Astrocyte (in vitro differentiated cells and primary cell): Measurements from ENCODE around the gene ALDH1L1. TPM values are rescaled to one million over a fixed set of nuclear protein-coding genes. Genes with fewer than 3 reads are reported as not detected.

Experiments
- DNase-seq: peaks from one replicate; pipeline ENCODE4 v3.0.0-alpha.2; 2010; ENCODE audit warnings: low read depth
- FAIRE-seq: peaks from 2 replicates; lab custom pipeline; 2011; peaks lifted over from hg19 to GRCh38; lab: Jason Lieb, UNC
- H2AFZ ChIP-seq: 2 replicates; pipeline ENCODE4 v1.6.0; 2012; ENCODE audit warnings: low read depth, low read length, inconsistent platforms
- H3K27ac ChIP-seq: 2 replicates; pipeline ENCODE4 v1.5.1; 2011; ENCODE audit warnings: low read depth, low read length, inconsistent platforms
- H3K27me3 ChIP-seq: 2 replicates; pipeline ENCODE4 v1.6.0; 2011; ENCODE audit warnings: low read length, inconsistent platforms; ENCODE audit not compliant: insufficient read depth
- H3K36me3 ChIP-seq: 2 replicates; pipeline ENCODE4 v1.5.1; 2011; ENCODE audit warnings: low read length, inconsistent platforms; ENCODE audit not compliant: insufficient read depth
- H3K4me1 ChIP-seq: 2 replicates; pipeline ENCODE4 v1.5.1; 2011; ENCODE audit warnings: low read length, inconsistent platforms; ENCODE audit not compliant: insufficient read depth
- H3K4me2 ChIP-seq: 2 replicates; pipeline ENCODE4 v1.6.0; 2012; ENCODE audit warnings: low read length, inconsistent platforms
- H3K4me3 ChIP-seq: 2 replicates; pipeline ENCODE4 v1.5.1; 2011; ENCODE audit warnings: low read depth, mild to moderate bottlenecking, low read length, inconsistent platforms; ENCODE audit not compliant: insufficient read depth
- H3K79me2 ChIP-seq: 2 replicates; pipeline ENCODE4 v1.6.0; 2012; ENCODE audit warnings: mild to moderate bottlenecking, low read length, inconsistent platforms; ENCODE audit not compliant: insufficient read depth
- H3K9ac ChIP-seq: 2 replicates; pipeline ENCODE4 v1.6.0; 2012; ENCODE audit warnings: mild to moderate bottlenecking, low read length, inconsistent platforms
- H3K9me3 ChIP-seq: 2 replicates; pipeline ENCODE4 v1.5.1; 2012; ENCODE audit warnings: low read depth, mild to moderate bottlenecking, low read length, inconsistent platforms; ENCODE audit not compliant: insufficient read depth
- H4K20me1 ChIP-seq: 2 replicates; pipeline ENCODE4 v1.6.0; 2012; ENCODE audit warnings: low read length, inconsistent platforms; ENCODE audit not compliant: insufficient read depth
- H3K27ac Mint-ChIP-seq: one replicate; pipeline ENCODE4 v1.8.0; 2021; ENCODE audit warnings: mild to moderate bottlenecking, mixed read lengths; ENCODE audit not compliant: unreplicated experiment
- H3K27me3 Mint-ChIP-seq: one replicate; pipeline ENCODE4 v1.8.0; 2021; ENCODE audit warnings: low read depth, mixed read lengths; ENCODE audit not compliant: unreplicated experiment
- H3K36me3 Mint-ChIP-seq: one replicate; pipeline ENCODE4 v1.8.0; 2021; ENCODE audit warnings: low read depth, mixed read lengths; ENCODE audit not compliant: unreplicated experiment
- H3K4me1 Mint-ChIP-seq: one replicate; pipeline ENCODE4 v1.8.0; 2021; ENCODE audit warnings: low read depth, mixed read lengths; ENCODE audit not compliant: unreplicated experiment
- H3K4me3 Mint-ChIP-seq: one replicate; pipeline ENCODE4 v1.8.0; 2021; ENCODE audit warnings: mild to moderate bottlenecking, moderate library complexity, mixed read lengths; ENCODE audit not compliant: unreplicated experiment
- H3K9me3 Mint-ChIP-seq: one replicate; pipeline ENCODE4 v1.8.0; 2021; ENCODE audit warnings: mild to moderate bottlenecking, mixed read lengths; ENCODE audit not compliant: unreplicated experiment
- CTCF ChIP-seq: IDR thresholded peaks from 2 replicates; pipeline ENCODE4 v1.5.1; 2011; ENCODE audit warnings: low read depth, mild to moderate bottlenecking, inconsistent platforms, low read length, moderate library complexity; ENCODE audit not compliant: insufficient read depth
- EZH2 ChIP-seq: IDR thresholded peaks from 2 replicates; pipeline ENCODE4 v1.6.1; 2012; ENCODE audit warnings: mild to moderate bottlenecking, low read length, inconsistent platforms; ENCODE audit not compliant: insufficient read depth
- total RNA-seq: library from RNA; stranded (reverse); gene quantifications from 2 replicates; pipeline ENCODE4 v1.2.1, GENCODE V29; 2021

Gene ALDH1L1
- total RNA-seq, 1 donor from 2014 or later, result not detected

GRCh38 chr3:126102530-126102951 lies 77.8 kb downstream of the ALDH1L1 start:
- peaks cover 5% of the 10 kb centered on the region for H3K27me3 Mint-ChIP-seq
- H3K27ac ChIP-seq, result no peak overlapping the region
- H3K27ac Mint-ChIP-seq, result no peak overlapping the region
- H3K4me1 ChIP-seq, result no peaks in the 10 kb centered on the region
- TF ChIP-seq EZH2 (no peak), CTCF (no peak)
- no peaks in the 10 kb centered on the region for H4K20me1 ChIP-seq
- no peaks in the 10 kb centered on the region for H3K27me3 ChIP-seq
- H3K36me3 ChIP-seq, result no peaks in the 10 kb centered on the region
- no peak overlapping the region for H3K4me2 ChIP-seq
- H3K4me3 Mint-ChIP-seq, result no peak overlapping the region
- no peak overlapping the region for H3K4me3 ChIP-seq
- peaks cover 7% of the 10 kb centered on the region for H3K9me3 Mint-ChIP-seq
- H3K4me1 Mint-ChIP-seq, result peaks cover 8% of the 10 kb centered on the region
- H2AFZ ChIP-seq, result no peak overlapping the region
- H3K9ac ChIP-seq, result no peak overlapping the region
- no peaks in the 10 kb centered on the region for H3K79me2 ChIP-seq
- DNase-seq (peak; percentile 22), FAIRE-seq (no peak)
- H3K9me3 ChIP-seq, result no peaks in the 10 kb centered on the region
- H3K36me3 Mint-ChIP-seq, result no peaks in the 10 kb centered on the region

GRCh38 chr3:126102011-126102410 lies 78.4 kb downstream of the ALDH1L1 start:
- Histone ChIP-seq H3K4me1 (no peaks in the 10 kb centered on the region), H3K36me3 (no peaks in the 10 kb centered on the region), H3K4me2 (no peak overlapping the region), H3K27ac (no peak overlapping the region), H3K79me2 (no peaks in the 10 kb centered on the region), H3K9me3 (no peaks in the 10 kb centered on the region), H3K9ac (no peak overlapping the region), H3K4me3 (no peak overlapping the region), H4K20me1 (no peaks in the 10 kb centered on the region), H3K27me3 (no peaks in the 10 kb centered on the region), H2AFZ (no peak overlapping the region)
- FAIRE-seq, result no peak
- Mint-ChIP-seq H3K9me3 (peaks cover 10% of the 10 kb centered on the region), H3K27ac (no peak overlapping the region), H3K4me3 (no peak overlapping the region), H3K27me3 (peaks cover 5% of the 10 kb centered on the region), H3K36me3 (no peaks in the 10 kb centered on the region), H3K4me1 (peaks cover 8% of the 10 kb centered on the region)
- no peak for DNase-seq
- TF ChIP-seq EZH2 (no peak), CTCF (no peak)

GRCh38 chr3:126101521-126101982 lies 78.8 kb downstream of the ALDH1L1 start:
- no peak overlapping the region for H2AFZ ChIP-seq
- H3K4me1 Mint-ChIP-seq, result peaks cover 8% of the 10 kb centered on the region
- DNase-seq, result no peak

More at GRCh38 chr3:126101521-126101982, 78.8 kb downstream of the ALDH1L1 start:
- FAIRE-seq, result no peak
- no peaks in the 10 kb centered on the region for H3K36me3 Mint-ChIP-seq
- H3K4me1 ChIP-seq, result no peaks in the 10 kb centered on the region
- no peak overlapping the region for H3K4me3 ChIP-seq
- no peaks in the 10 kb centered on the region for H3K27me3 ChIP-seq
- no peak overlapping the region for H3K4me3 Mint-ChIP-seq
- H3K27ac Mint-ChIP-seq, result peak overlapping the region; percentile 77
- H3K36me3 ChIP-seq, result no peaks in the 10 kb centered on the region
- H3K27me3 Mint-ChIP-seq, result peaks cover 5% of the 10 kb centered on the region
- no peaks in the 10 kb centered on the region for H4K20me1 ChIP-seq
- H3K9me3 Mint-ChIP-seq, result peaks cover 15% of the 10 kb centered on the region
- no peak for TF ChIP-seq EZH2
- TF ChIP-seq CTCF, result no peak
- no peak overlapping the region for H3K9ac ChIP-seq
- no peaks in the 10 kb centered on the region for H3K79me2 ChIP-seq
- H3K27ac ChIP-seq, result no peak overlapping the region
- no peaks in the 10 kb centered on the region for H3K9me3 ChIP-seq
- no peak overlapping the region for H3K4me2 ChIP-seq
